Neural progenitor cell (in vitro differentiated cells): Measurements from ENCODE around the gene MATCAP1.

Experiments used
- CTCF ChIP-seq: fragments of 200-600 bp; sonication (generic); IDR thresholded peaks from 2 replicates; pipeline ENCODE4 v1.5.1; 2017; ENCODE audit warnings: antibody characterized with exemption, mild to moderate bottlenecking
- EZH2phosphoT487 ChIP-seq: fragments of 200-600 bp; sonication (generic); IDR thresholded peaks from 2 replicates; pipeline ENCODE4 v1.6.1; 2017; ENCODE audit warnings: antibody characterized with exemption

GRCh38 chr16:67129422-67129821 is 54.3 kb downstream of the MATCAP1 start:
- TF ChIP-seq CTCF (no peak), EZH2phosphoT487 (no peak)
